ENCODE measurements around the gene SHISAL1. TPM values are rescaled to one million over a fixed set of nuclear protein-coding genes. Genes with fewer than 3 reads are reported as not detected.

SHISAL1 gene
- total RNA-seq, 1 experiment from 2014 or later, result not detected

DNA sequence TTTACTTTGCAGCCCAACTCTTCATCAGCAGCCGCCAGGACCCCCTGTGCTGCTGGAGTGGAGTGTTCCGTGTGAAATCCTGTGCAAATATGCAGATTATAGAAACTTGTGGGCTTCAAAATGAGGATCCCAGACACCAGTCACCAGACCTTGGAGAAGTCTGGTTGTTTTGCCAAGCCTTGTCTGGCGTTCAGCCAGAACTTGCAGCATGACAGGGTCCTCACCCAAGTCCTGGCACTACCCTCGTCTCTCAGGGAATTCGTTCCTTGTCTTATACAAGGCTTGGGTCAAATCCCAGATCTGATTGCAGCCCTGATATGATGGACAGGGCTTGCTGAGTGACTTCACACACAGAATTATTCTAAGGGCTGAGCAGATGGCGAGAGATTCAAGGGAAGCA lies 18.9 kb downstream of the SHISAL1 start:
- TF ChIP-seq, protein P1, sequence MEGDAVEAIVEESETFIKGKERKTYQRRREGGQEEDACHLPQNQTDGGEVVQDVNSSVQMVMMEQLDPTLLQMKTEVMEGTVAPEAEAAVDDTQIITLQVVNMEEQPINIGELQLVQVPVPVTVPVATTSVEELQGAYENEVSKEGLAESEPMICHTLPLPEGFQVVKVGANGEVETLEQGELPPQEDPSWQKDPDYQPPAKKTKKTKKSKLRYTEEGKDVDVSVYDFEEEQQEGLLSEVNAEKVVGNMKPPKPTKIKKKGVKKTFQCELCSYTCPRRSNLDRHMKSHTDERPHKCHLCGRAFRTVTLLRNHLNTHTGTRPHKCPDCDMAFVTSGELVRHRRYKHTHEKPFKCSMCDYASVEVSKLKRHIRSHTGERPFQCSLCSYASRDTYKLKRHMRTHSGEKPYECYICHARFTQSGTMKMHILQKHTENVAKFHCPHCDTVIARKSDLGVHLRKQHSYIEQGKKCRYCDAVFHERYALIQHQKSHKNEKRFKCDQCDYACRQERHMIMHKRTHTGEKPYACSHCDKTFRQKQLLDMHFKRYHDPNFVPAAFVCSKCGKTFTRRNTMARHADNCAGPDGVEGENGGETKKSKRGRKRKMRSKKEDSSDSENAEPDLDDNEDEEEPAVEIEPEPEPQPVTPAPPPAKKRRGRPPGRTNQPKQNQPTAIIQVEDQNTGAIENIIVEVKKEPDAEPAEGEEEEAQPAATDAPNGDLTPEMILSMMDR (IDR thresholded peaks at IDR 0.05; ENCODE audit: unreplicated experiment), result no peak
- no peak overlapping the region for H3K4me3 Mint-ChIP-seq (ENCODE audit: low read depth, unreplicated experiment)
- H3K27ac Mint-ChIP-seq (ENCODE audit: unreplicated experiment), result no peak overlapping the region
- intact Hi-C loops (cut with micrococcal nuclease; ENCODE audit: unreplicated experiment), result no loop called here
- no TSS peak for BruUV-seq (replicated peaks)
- no peaks in the 10 kb centered on the region for H3K36me3 Mint-ChIP-seq (ENCODE audit: insufficient read depth, unreplicated experiment)
- H3K4me1 Mint-ChIP-seq (ENCODE audit: low read depth, unreplicated experiment), result no peaks in the 10 kb centered on the region
- DNase-seq, result no peak
- H3K27me3 Mint-ChIP-seq (ENCODE audit: unreplicated experiment), result peaks cover 62% of the 10 kb centered on the region
- H3K9me3 Mint-ChIP-seq (ENCODE audit: low read depth, unreplicated experiment), result peaks cover 2% of the 10 kb centered on the region
- CTCF ChIA-PET, result no interaction called here

DNA sequence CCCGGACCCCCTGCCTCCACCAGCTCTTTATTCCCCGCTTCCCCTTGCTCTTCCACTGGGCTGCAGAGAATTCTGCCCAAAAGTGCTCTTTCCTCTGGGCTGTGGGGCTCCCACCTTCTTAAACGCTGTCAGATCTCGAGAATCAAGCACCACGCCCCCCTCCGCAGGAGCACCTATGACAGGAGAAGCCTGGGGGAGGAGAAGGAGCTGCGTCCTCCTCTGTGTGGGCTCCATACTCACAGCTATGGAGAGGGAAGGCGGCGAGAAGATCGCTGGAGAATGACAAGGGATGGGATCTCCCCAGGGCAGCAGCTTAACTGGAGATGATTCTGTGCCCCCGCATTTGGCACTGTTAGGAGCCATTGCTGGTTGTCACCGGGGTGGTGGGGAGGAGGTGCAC lies 19.7 kb downstream of the SHISAL1 start:
- BruUV-seq (replicated peaks), result no TSS peak
- Mint-ChIP-seq H3K36me3 (ENCODE audit: insufficient read depth, unreplicated experiment) (no peaks in the 10 kb centered on the region), H3K27ac (ENCODE audit: unreplicated experiment) (no peak overlapping the region), H3K4me1 (ENCODE audit: low read depth, unreplicated experiment) (no peaks in the 10 kb centered on the region), H3K27me3 (ENCODE audit: unreplicated experiment) (peaks cover 69% of the 10 kb centered on the region), H3K4me3 (ENCODE audit: low read depth, unreplicated experiment) (no peak overlapping the region), H3K9me3 (ENCODE audit: low read depth, unreplicated experiment) (peaks cover 2% of the 10 kb centered on the region)
- TF ChIP-seq, protein P1 (IDR thresholded peaks at IDR 0.05; ENCODE audit: unreplicated experiment), result no peak
- intact Hi-C loops (cut with micrococcal nuclease; ENCODE audit: unreplicated experiment), result no loop called here
- DNase-seq, result no peak
- CTCF ChIA-PET, result no interaction called here

DNA sequence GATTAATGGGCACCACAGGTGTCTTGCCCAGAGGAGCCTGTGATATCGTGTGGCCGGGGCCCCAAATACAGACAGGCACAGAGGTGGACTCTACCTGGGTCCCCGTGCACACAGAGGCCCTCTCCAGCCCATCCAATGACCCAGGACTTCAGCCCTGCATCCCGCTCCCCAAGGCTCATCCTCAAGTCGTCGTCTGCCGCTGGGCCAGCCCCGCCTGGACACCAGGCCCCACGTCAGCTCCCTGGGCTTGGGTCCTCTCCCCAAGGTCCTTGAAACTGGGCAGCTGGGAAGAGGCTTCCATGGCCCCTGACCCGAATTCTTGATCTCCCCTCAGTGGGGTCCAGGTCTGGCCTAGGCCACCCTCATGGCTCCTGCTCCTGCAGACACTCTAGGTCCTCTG lies 20.2 kb downstream of the SHISAL1 start:
- no TSS peak for BruUV-seq (replicated peaks)
- H3K4me1 Mint-ChIP-seq (ENCODE audit: low read depth, unreplicated experiment), result no peaks in the 10 kb centered on the region
- no peak for DNase-seq
- intact Hi-C loops (cut with micrococcal nuclease; ENCODE audit: unreplicated experiment), result no loop called here
- TF ChIP-seq, protein P1 (IDR thresholded peaks at IDR 0.05; ENCODE audit: unreplicated experiment), result no peak
- no peaks in the 10 kb centered on the region for H3K36me3 Mint-ChIP-seq (ENCODE audit: insufficient read depth, unreplicated experiment)
- peaks cover 73% of the 10 kb centered on the region for H3K27me3 Mint-ChIP-seq (ENCODE audit: unreplicated experiment)
- H3K4me3 Mint-ChIP-seq (ENCODE audit: low read depth, unreplicated experiment), result no peak overlapping the region
- peaks cover 2% of the 10 kb centered on the region for H3K9me3 Mint-ChIP-seq (ENCODE audit: low read depth, unreplicated experiment)
- no peak overlapping the region for H3K27ac Mint-ChIP-seq (ENCODE audit: unreplicated experiment)
- CTCF ChIA-PET, result no interaction called here

DNA sequence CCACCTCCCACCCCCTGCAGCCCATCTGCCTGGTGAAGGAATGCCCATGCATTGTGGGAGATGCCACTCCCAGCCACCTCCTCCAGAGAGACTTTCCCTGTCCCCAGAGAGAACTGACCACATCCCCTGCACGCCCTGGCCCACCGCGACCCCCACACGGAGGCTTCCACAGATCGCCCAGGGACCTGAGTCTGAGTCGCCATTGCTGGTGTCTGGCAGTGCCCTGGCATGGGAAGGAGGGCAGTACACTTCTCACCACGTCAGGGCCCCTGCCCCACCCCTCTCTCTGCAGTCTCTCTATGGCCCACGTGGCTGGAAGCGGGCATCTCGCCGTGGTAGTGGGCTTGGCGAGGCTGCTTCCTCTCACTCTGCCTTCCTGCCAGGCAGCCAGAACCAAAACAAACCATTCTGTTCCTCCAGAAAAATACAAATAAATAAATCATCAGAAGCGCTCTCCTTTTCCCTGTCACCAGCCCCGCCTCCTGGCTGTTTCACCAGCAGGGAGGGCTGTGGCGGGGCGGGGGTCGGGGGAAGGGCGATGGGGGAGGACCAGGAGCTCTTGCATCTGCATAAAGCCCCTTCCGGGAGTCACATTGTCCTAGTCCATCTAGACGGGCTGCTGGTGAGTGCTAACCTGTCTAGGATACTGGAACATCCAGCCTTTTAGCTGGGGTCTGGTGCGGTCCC lies 20.9 kb downstream of the SHISAL1 start:
- Mint-ChIP-seq H3K4me3 (ENCODE audit: low read depth, unreplicated experiment) (no peak overlapping the region), H3K9me3 (ENCODE audit: low read depth, unreplicated experiment) (peaks cover 2% of the 10 kb centered on the region), H3K27me3 (ENCODE audit: unreplicated experiment) (peaks cover 80% of the 10 kb centered on the region), H3K4me1 (ENCODE audit: low read depth, unreplicated experiment) (no peaks in the 10 kb centered on the region), H3K27ac (ENCODE audit: unreplicated experiment) (no peak overlapping the region), H3K36me3 (ENCODE audit: insufficient read depth, unreplicated experiment) (no peaks in the 10 kb centered on the region)
- no peak for DNase-seq
- no TSS peak for BruUV-seq (replicated peaks)
- intact Hi-C loops (cut with micrococcal nuclease; ENCODE audit: unreplicated experiment), result no loop called here
- TF ChIP-seq, protein P1 (IDR thresholded peaks at IDR 0.05; ENCODE audit: unreplicated experiment), result no peak
- CTCF ChIA-PET, result no interaction called here
